Adrenal gland (tissue), 5 donors: ENCODE measurements around the gene BPIFB4.

ENCODE experiments used
- CTCF ChIP-seq, 6 experiments: fragments of 450-650 bp in 4 of 6; fragments of 200-600 bp in 2 of 6; sonication (generic) in 1 of 6; IDR thresholded peaks; 1 replicate in 5 of 6; 2 replicates in 1 of 6; pipeline versions ENCODE4 v1.5.1 to v1.8.0; 2016 to 2021; ENCODE audit warnings: antibody characterized with exemption in 6 of 6, mild to moderate bottlenecking in 2 of 6, moderate library complexity in 1 of 6
- POLR2A ChIP-seq, 2 donors: fragments of 450-650 bp; IDR thresholded peaks; one replicate each; pipeline ENCODE4 v1.6.1; 2017; ENCODE audit warnings: antibody characterized with exemption in 2 of 2, mild to moderate bottlenecking in 2 of 2, moderate library complexity in 1 of 2
- donor health status: DM: no; HTN: no; CAD: no.

GRCh38 chr20:33160681-33161080 lies 81.2 kb downstream of the BPIFB4 start:
- TF ChIP-seq POLR2A (IDR thresholded peaks at IDR 0.05): no peak
- no peak for TF ChIP-seq CTCF (IDR thresholded peaks at IDR 0.05)
